HEK293 (cell line): Measurements from ENCODE around the gene KCTD2.

Source experiments
- CTCF ChIA-PET: fragments of 350-600 bp; formaldehyde crosslinking; extraction: SDS; loops from one replicate; lab custom pipeline; 2021; ENCODE audit warnings: antibody characterized with exemption; lab: Yijun Ruan, JAX
- POLR2A ChIA-PET: fragments of 300-600 bp; formaldehyde crosslinking; extraction: SDS; loops from one replicate; lab custom pipeline; 2020; ENCODE audit warnings: antibody characterized with exemption, inconsistent platforms; lab: Yijun Ruan, JAX
- H3K27ac ChIP-seq: fragments of 200-500 bp; sonication (Bioruptor generic); 2 replicates; pipeline ENCODE4 v1.5.1; 2014; ENCODE audit warnings: low read depth, low read length, control low read depth, inconsistent platforms; ENCODE audit errors: extremely low read depth
- H3K36me3 ChIP-seq, 2 experiments: fragments of 200-500 bp in 1 of 2; sonication (Bioruptor generic) in 1 of 2; 1 replicate in 1 of 2; 2 replicates in 1 of 2; pipeline ENCODE4 v1.5.1; 2014 to 2017; ENCODE audit warnings: inconsistent platforms in 2 of 2, low read length in 2 of 2; ENCODE audit not compliant: control insufficient read depth in 2 of 2, insufficient read depth in 1 of 2
- H3K4me1 ChIP-seq: fragments of 200-500 bp; sonication (Bioruptor generic); 2 replicates; pipeline ENCODE4 v1.5.1; 2014; ENCODE audit warnings: mild to moderate bottlenecking, low read length, inconsistent platforms; ENCODE audit not compliant: control insufficient read depth, insufficient read depth
- H3K4me3 ChIP-seq: 2 replicates; pipeline ENCODE4 v1.5.1; 2011; ENCODE audit warnings: low read depth, mild to moderate bottlenecking, control low read depth, low read length, moderate library complexity
- H3K9me3 ChIP-seq: fragments of 200-500 bp; sonication (Bioruptor generic); 2 replicates; pipeline ENCODE4 v1.5.1; 2014; ENCODE audit warnings: low read depth, low read length, inconsistent platforms; ENCODE audit not compliant: control insufficient read depth, insufficient read depth
- AEBP2 ChIP-seq: fragments of 450-650 bp; formaldehyde crosslinking; IDR thresholded peaks from 2 replicates; pipeline ENCODE4 v1.5.1; 2016; ENCODE audit warnings: missing biosample characterization, missing genetic modification characterization, borderline replicate concordance
- GLIS1 ChIP-seq: fragments of 450-650 bp; formaldehyde crosslinking; IDR thresholded peaks from 2 replicates; pipeline ENCODE4 v1.5.1; 2016; ENCODE audit warnings: missing biosample characterization, missing genetic modification characterization
- HOXA7 ChIP-seq: sonication (generic); formaldehyde crosslinking; IDR thresholded peaks from 2 replicates; pipeline ENCODE4 v1.8.1; 2022; ENCODE audit warnings: missing genetic modification reagents, borderline replicate concordance
- HOXC10 ChIP-seq: sonication (generic); formaldehyde crosslinking; IDR thresholded peaks from 2 replicates; pipeline ENCODE4 v1.8.1; 2023; ENCODE audit warnings: mild to moderate bottlenecking, missing genetic modification reagents
- KLF10 ChIP-seq: fragments of 450-650 bp; IDR thresholded peaks from 2 replicates; pipeline ENCODE4 v1.5.1; 2018; ENCODE audit warnings: missing biosample characterization, mild to moderate bottlenecking, missing genetic modification characterization
- ZNF138 ChIP-seq: fragments of 450-650 bp; formaldehyde crosslinking; IDR thresholded peaks from 2 replicates; pipeline ENCODE4 v1.5.1; 2016; ENCODE audit warnings: missing biosample characterization, missing genetic modification characterization, borderline replicate concordance
- ZNF175 ChIP-seq: fragments of 450-650 bp; formaldehyde crosslinking; IDR thresholded peaks from 2 replicates; pipeline ENCODE4 v1.5.1; 2016; ENCODE audit warnings: missing biosample characterization, missing genetic modification characterization
- ZNF19 ChIP-seq: fragments of 450-650 bp; formaldehyde crosslinking; IDR thresholded peaks from 2 replicates; pipeline ENCODE4; 2016; ENCODE audit warnings: missing biosample characterization, missing genetic modification characterization, low read depth
- ZNF24 ChIP-seq: fragments of 450-650 bp; formaldehyde crosslinking; IDR thresholded peaks from 2 replicates; pipeline ENCODE4 v1.5.1; 2016; ENCODE audit warnings: missing biosample characterization, missing genetic modification characterization
- ZNF302 ChIP-seq: fragments of 450-650 bp; formaldehyde crosslinking; IDR thresholded peaks from 2 replicates; pipeline ENCODE4 v1.5.1; 2016; ENCODE audit warnings: missing biosample characterization, missing genetic modification characterization, low read depth
- ZNF341 ChIP-seq: fragments of 450-650 bp; formaldehyde crosslinking; IDR thresholded peaks from 2 replicates; pipeline ENCODE4; 2016; ENCODE audit warnings: low read depth, missing biosample characterization, missing genetic modification characterization
- ZNF513 ChIP-seq: fragments of 450-650 bp; IDR thresholded peaks from 2 replicates; pipeline ENCODE4 v1.5.1; 2018; ENCODE audit warnings: missing biosample characterization, missing genetic modification characterization
- ZNF555 ChIP-seq: fragments of 450-650 bp; formaldehyde crosslinking; conservative IDR thresholded peaks from 2 replicates; pipeline ENCODE4 v1.5.1; 2017; ENCODE audit warnings: missing biosample characterization, mild to moderate bottlenecking, missing genetic modification characterization, inconsistent platforms
- ZNF660 ChIP-seq: fragments of 450-650 bp; IDR thresholded peaks from 2 replicates; pipeline ENCODE4 v1.5.1; 2018; ENCODE audit warnings: missing biosample characterization, mild to moderate bottlenecking, missing genetic modification characterization
- ZNF747 ChIP-seq: fragments of 450-650 bp; formaldehyde crosslinking; IDR thresholded peaks from 2 replicates; pipeline ENCODE4 v1.5.1; 2016; ENCODE audit warnings: missing biosample characterization, missing genetic modification characterization
- ZSCAN5A ChIP-seq: fragments of 450-650 bp; formaldehyde crosslinking; IDR thresholded peaks from 2 replicates; pipeline ENCODE4 v1.5.1; 2016; ENCODE audit warnings: missing biosample characterization, missing genetic modification characterization
- ZXDB ChIP-seq: fragments of 450-650 bp; formaldehyde crosslinking; IDR thresholded peaks from 2 replicates; pipeline ENCODE4 v1.5.1; 2016; ENCODE audit warnings: missing biosample characterization, missing genetic modification characterization
- TF ChIP-seq, protein P1 (sequence below): fragments of 450-650 bp; formaldehyde crosslinking; IDR thresholded peaks from 2 replicates; pipeline ENCODE4 v1.5.1; 2017; ENCODE audit warnings: missing biosample characterization, missing genetic modification characterization
- TF ChIP-seq, protein P2 (sequence below): fragments of 450-650 bp; formaldehyde crosslinking; IDR thresholded peaks from 2 replicates; pipeline ENCODE4 v1.5.1; 2016; ENCODE audit warnings: missing biosample characterization, missing genetic modification characterization
- TF ChIP-seq, protein P3 (sequence below): fragments of 450-650 bp; formaldehyde crosslinking; IDR thresholded peaks from 2 replicates; pipeline ENCODE4 v1.5.1; 2016; ENCODE audit warnings: missing biosample characterization, missing genetic modification characterization

The KCTD2 gene

DNA sequence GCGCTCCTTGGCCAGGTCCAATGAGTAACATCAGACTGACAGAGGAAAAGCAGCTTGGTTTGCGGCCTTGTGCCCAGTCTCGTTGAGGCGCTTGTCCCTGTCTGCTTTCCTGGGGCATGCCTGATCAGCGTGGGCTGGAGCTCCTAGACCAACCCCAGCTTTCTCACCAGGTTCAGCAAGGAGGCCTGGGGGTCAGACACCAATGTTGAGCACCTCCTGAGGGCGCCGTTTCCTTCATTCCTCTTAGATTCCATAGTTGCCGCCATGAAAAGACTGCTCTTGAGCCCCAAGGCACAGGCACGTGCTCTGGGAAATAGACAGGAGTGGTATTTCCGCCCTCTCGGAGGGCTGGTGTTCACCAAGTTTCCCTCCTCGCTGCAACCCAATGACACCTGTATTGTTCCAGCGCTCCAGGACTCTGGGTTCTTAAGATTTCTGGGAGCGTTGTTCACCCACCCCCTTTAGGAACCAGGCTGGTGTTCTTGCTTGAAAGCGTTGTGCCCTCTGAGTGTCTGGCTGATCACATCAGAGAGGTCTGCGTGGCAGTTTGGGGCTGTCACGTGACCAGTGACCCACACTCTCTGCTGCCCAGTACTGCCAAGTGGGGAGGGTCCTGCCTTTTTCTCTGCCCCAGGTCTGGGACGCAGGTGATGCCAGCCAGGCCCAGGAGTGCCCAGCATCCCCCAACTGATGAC, 18.0 kb downstream of the KCTD2 start:
- H3K27ac ChIP-seq: no peak overlapping the region

GRCh38 chr17:75065562-75066151, 18.6 kb downstream of the KCTD2 start:
- POLR2A ChIA-PET: no interaction called here
- Histone ChIP-seq H3K4me1 (no peaks in the 10 kb centered on the region), H3K27ac (no peak overlapping the region), H3K9me3 (no peaks in the 10 kb centered on the region), H3K4me3 (no peak overlapping the region), H3K36me3 (peaks cover 18 to 48% of the 10 kb centered on the region in 2 experiments)
- CTCF ChIA-PET: interaction anchor here (0.7 to 15.6 kb wide), 4 partner anchors 11 to 104 kb away, joined by 3 to 117 read pairs (median 3); partner anchors contain the start of gene ARMC7
- no peak for TF ChIP-seq KLF10 (tag by site-specific recombination)
- TF ChIP-seq ZNF19 (tag by site-specific recombination): no peak
- no peak for TF ChIP-seq ZNF302 (tag by site-specific recombination)
- no peak for TF ChIP-seq ZSCAN5A (tag by site-specific recombination)
- no peak for TF ChIP-seq ZNF513 (tag by site-specific recombination)
- TF ChIP-seq HOXC10: no peak
- TF ChIP-seq ZNF555 (tag by site-specific recombination): no peak
- no peak for TF ChIP-seq ZXDB
- TF ChIP-seq ZNF24: no peak

More for the DNA sequence above, 18.0 kb downstream of the KCTD2 start:
- CTCF ChIA-PET: interaction anchor here (0.7 to 15.6 kb wide), 6 partner anchors 9 to 1648 kb away, joined by 3 to 117 read pairs (median 4); partner anchors contain the start of gene ARMC7
- Histone ChIP-seq H3K9me3 (no peaks in the 10 kb centered on the region), H3K4me1 (no peaks in the 10 kb centered on the region)
- POLR2A ChIA-PET: interaction anchor here (1.0 kb wide), 1 partner anchor 45 kb away, joined by 3 read pairs; the partner anchor contains the start of gene ARMC7
- TF ChIP-seq HOXA7 (CRISPR knock-in tag) (no peak), ZNF138 (tag by site-specific recombination) (no peak), AEBP2 (no peak), ZNF747 (tag by site-specific recombination) (no peak), ZNF175 (tag by site-specific recombination) (no peak), ZNF660 (no peak), GLIS1 (no peak), ZNF341 (tag by site-specific recombination) (no peak), ZNF24 (no peak)
- TF ChIP-seq, protein P1, sequence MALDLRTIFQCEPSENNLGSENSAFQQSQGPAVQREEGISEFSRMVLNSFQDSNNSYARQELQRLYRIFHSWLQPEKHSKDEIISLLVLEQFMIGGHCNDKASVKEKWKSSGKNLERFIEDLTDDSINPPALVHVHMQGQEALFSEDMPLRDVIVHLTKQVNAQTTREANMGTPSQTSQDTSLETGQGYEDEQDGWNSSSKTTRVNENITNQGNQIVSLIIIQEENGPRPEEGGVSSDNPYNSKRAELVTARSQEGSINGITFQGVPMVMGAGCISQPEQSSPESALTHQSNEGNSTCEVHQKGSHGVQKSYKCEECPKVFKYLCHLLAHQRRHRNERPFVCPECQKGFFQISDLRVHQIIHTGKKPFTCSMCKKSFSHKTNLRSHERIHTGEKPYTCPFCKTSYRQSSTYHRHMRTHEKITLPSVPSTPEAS (tag by site-specific recombination): no peak
- TF ChIP-seq, protein P2, sequence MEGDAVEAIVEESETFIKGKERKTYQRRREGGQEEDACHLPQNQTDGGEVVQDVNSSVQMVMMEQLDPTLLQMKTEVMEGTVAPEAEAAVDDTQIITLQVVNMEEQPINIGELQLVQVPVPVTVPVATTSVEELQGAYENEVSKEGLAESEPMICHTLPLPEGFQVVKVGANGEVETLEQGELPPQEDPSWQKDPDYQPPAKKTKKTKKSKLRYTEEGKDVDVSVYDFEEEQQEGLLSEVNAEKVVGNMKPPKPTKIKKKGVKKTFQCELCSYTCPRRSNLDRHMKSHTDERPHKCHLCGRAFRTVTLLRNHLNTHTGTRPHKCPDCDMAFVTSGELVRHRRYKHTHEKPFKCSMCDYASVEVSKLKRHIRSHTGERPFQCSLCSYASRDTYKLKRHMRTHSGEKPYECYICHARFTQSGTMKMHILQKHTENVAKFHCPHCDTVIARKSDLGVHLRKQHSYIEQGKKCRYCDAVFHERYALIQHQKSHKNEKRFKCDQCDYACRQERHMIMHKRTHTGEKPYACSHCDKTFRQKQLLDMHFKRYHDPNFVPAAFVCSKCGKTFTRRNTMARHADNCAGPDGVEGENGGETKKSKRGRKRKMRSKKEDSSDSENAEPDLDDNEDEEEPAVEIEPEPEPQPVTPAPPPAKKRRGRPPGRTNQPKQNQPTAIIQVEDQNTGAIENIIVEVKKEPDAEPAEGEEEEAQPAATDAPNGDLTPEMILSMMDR (tag by site-specific recombination): no peak
- TF ChIP-seq, protein P3, sequence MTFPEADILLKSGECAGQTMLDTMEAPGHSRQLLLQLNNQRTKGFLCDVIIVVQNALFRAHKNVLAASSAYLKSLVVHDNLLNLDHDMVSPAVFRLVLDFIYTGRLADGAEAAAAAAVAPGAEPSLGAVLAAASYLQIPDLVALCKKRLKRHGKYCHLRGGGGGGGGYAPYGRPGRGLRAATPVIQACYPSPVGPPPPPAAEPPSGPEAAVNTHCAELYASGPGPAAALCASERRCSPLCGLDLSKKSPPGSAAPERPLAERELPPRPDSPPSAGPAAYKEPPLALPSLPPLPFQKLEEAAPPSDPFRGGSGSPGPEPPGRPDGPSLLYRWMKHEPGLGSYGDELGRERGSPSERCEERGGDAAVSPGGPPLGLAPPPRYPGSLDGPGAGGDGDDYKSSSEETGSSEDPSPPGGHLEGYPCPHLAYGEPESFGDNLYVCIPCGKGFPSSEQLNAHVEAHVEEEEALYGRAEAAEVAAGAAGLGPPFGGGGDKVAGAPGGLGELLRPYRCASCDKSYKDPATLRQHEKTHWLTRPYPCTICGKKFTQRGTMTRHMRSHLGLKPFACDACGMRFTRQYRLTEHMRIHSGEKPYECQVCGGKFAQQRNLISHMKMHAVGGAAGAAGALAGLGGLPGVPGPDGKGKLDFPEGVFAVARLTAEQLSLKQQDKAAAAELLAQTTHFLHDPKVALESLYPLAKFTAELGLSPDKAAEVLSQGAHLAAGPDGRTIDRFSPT: no peak
- TF ChIP-seq, all 188 proteins: peak for 0
- peaks cover 18 to 54% of the 10 kb centered on the region in 2 experiments for H3K36me3 ChIP-seq
- no peak overlapping the region for H3K4me3 ChIP-seq
